Pancreas (tissue), 10 donors: Measurements from ENCODE around the gene OR2T10. TPM values are rescaled to one million over a fixed set of nuclear protein-coding genes. Genes with fewer than 3 reads are reported as not detected.
"Not testable (repeated sequence)": the region's sequence is repeated elsewhere in the genome, so short reads cannot be mapped to it uniquely, and the experiment has no call there.

Source experiments
- ATAC-seq, 4 donors: fragments of 200-7000 bp; cut with Tn5 transposase; one replicate each; pipeline versions ENCODE4 v1.8.0 to v1.9.1; 2020; ENCODE audit warnings: mild to moderate bottlenecking in 4 of 4, moderate library complexity in 4 of 4
- DNase-seq, 6 donors: peaks; one replicate each; pipeline ENCODE4 v3.0.0-alpha.2; 2020
- FAIRE-seq: peaks from 2 replicates; lab custom pipeline; 2012; peaks lifted over from hg19 to GRCh38; lab: Jason Lieb, UNC
- H3K27ac ChIP-seq, 4 donors: fragments of 200-600 bp; sonication (generic); 1 replicate in 3 of 4; 2 replicates in 1 of 4; pipeline versions ENCODE4 v1.5.0 to v1.8.0; 2020
- H3K27me3 ChIP-seq, 4 donors: fragments of 200-600 bp; one replicate each; pipeline ENCODE4 v1.8.0; 2021
- H3K36me3 ChIP-seq, 3 donors: fragments of 200-600 bp; sonication (generic) in 1 of 3; one replicate each; pipeline versions ENCODE4 v1.5.0 to v1.8.0; 2020 to 2021
- H3K4me1 ChIP-seq, 3 donors: fragments of 200-600 bp; one replicate each; pipeline ENCODE4 v1.8.0; 2021
- H3K4me3 ChIP-seq, 4 donors: fragments of 200-600 bp; sonication (generic) in 2 of 4; one replicate each; pipeline versions ENCODE4 v1.5.0 to v1.8.0; 2020 to 2021
- H3K9me3 ChIP-seq, 4 donors: fragments of 200-600 bp; one replicate each; pipeline ENCODE4 v1.8.0; 2021
- CTCF ChIP-seq, 4 donors: fragments of 200-600 bp; sonication (generic) in 3 of 4; IDR thresholded peaks; one replicate each; pipeline versions ENCODE4 v1.5.0 to v1.8.0; 2021; ENCODE audit warnings: antibody characterized with exemption in 4 of 4
- WGBS, 2 donors: extraction: QIAGEN DNeasy Blood & Tissue Kit; methylation state at CpG; one replicate each; pipeline ENCODE4 v1.1.7; 2013; 5-methylcytosine and 5-hydroxymethylcytosine counted together
- intact Hi-C, 3 donors: fragments of 100-400 bp; cut with DNase I; formaldehyde crosslinking; loops; one replicate each; pipeline versions ENCODE4 v1.11.1 to v1.14.2; 2022
- polyA plus RNA-seq, 2 donors: library from polyadenylated mRNA; stranded (reverse); fragments of 200-250 nt; gene quantifications; one replicate each; pipeline ENCODE4 v1.2.3, GENCODE V29; 2013
- total RNA-seq, 6 donors: library from RNA; stranded (reverse); fragmentation: NEBNext Ultra II Directional in 4 of 6; extraction: Animal tissue kit (Norgen Biotek cat#: 25700) in 4 of 6; gene quantifications; one replicate each; pipeline versions ENCODE4 v1.2.1 to v1.2.4, GENCODE V29; 2021 to 2023
- donor health status: healthy with polysubstance abuse.
- donor health status: DM: no; HTN: no; CAD: no; lungs with moderate emphysema.
- donor health status: DM: no; HTN: no; CAD: no.
- donor health status: control.
- donor health status: control.
- donor health status: Bipolar disorder and iron deficiency.
- donor health status: DM: yes; HTN: yes; CAD: no.
- donor health status: DM: no; HTN: no; CAD: no.
- donor health status: DM: no; HTN: no; CAD: no.
- donor health status: DM: yes; HTN: yes; CAD: no.

Gene OR2T10
- total and polyA plus RNA-seq, 8 donors, result 0.12 to 0.23 (median 0.23) TPM; not detected in 5

- Histone ChIP-seq H3K9me3 (no peaks in the 10 kb centered on the region), H3K27ac (no peak overlapping the region), H3K27me3 (no peaks in the 10 kb centered on the region), H3K4me3 (no peak overlapping the region), H3K36me3 (no peaks in the 10 kb centered on the region), H3K4me1 (no peaks in the 10 kb centered on the region)
- WGBS, 2 donors, result 53 to 62% methylated on average over 9 of the region's 9 CpGs
- intact Hi-C loops, result no loop called here
- DNase-seq (no peak), ATAC-seq (no peak), FAIRE-seq (no peak)
- no peak for TF ChIP-seq CTCF (IDR thresholded peaks at IDR 0.05)
Measured at GRCh38 chr1:248576260-248576980, 21.1 kb downstream of the OR2T10 start.

GRCh38 chr1:248574657-248575056 lies 22.8 kb downstream of the OR2T10 start, which contains the start of gene OR2T34:
Gene OR2T34 (minus strand): TSS chr1:248574757. CDS start chr1:248574757, 0 bp downstream.
- WGBS, 2 donors, result 53 to 71% methylated on average over 2 to 3 of the region's 3 CpGs
- intact Hi-C loops, H3K36me3 ChIP-seq, DNase-seq, H3K27ac ChIP-seq, H3K4me1 ChIP-seq, H3K4me3 ChIP-seq, FAIRE-seq, H3K27me3 ChIP-seq, H3K9me3 ChIP-seq, ATAC-seq: not testable (repeated sequence)

- ATAC-seq, FAIRE-seq: not testable (repeated sequence)
Measured at GRCh38 chr1:248573856-248574255, 23.6 kb downstream of the OR2T10 start.

GRCh38 chr1:248572049-248572448 lies 25.5 kb downstream of the OR2T10 start:
- H3K27ac ChIP-seq, H3K27me3 ChIP-seq, H3K36me3 ChIP-seq, DNase-seq, FAIRE-seq, H3K4me1 ChIP-seq, H3K9me3 ChIP-seq, intact Hi-C loops, ATAC-seq, H3K4me3 ChIP-seq: not testable (repeated sequence)
- WGBS, 2 donors, result no CpG with 5 or more reads among the region's 1 CpG

More at GRCh38 chr1:248573856-248574255, 23.6 kb downstream of the OR2T10 start:
- H3K27ac ChIP-seq, H3K27me3 ChIP-seq, DNase-seq, H3K9me3 ChIP-seq, H3K36me3 ChIP-seq, H3K4me3 ChIP-seq, H3K4me1 ChIP-seq, intact Hi-C loops: not testable (repeated sequence)
- WGBS, 2 donors, result 51 to 57% methylated on average over 2 to 5 of the region's 8 CpGs

GRCh38 chr1:248570811-248571210 lies 26.7 kb downstream of the OR2T10 start:
- H3K36me3 ChIP-seq, H3K9me3 ChIP-seq, DNase-seq, ATAC-seq, H3K27me3 ChIP-seq, FAIRE-seq, H3K27ac ChIP-seq, intact Hi-C loops, H3K4me3 ChIP-seq, H3K4me1 ChIP-seq: not testable (repeated sequence)
- WGBS, 2 donors, result 69 to 80% methylated on average over 3 of the region's 3 CpGs

- 6 to 19% methylated on average over 2 of the region's 2 CpGs for WGBS, 2 donors
- H3K36me3 ChIP-seq, H3K9me3 ChIP-seq, H3K27me3 ChIP-seq, H3K4me1 ChIP-seq, H3K4me3 ChIP-seq, intact Hi-C loops, H3K27ac ChIP-seq, DNase-seq, FAIRE-seq: not testable (repeated sequence)
- peak in 1 of 4 donors; percentile 18 for ATAC-seq
Measured at GRCh38 chr1:248569049-248569448, 28.5 kb downstream of the OR2T10 start.

- WGBS, 2 donors, result 39 to 64% methylated on average over 11 of the region's 11 CpGs
- H3K9me3 ChIP-seq, FAIRE-seq, intact Hi-C loops, H3K27ac ChIP-seq, DNase-seq, H3K4me3 ChIP-seq, H3K27me3 ChIP-seq, ATAC-seq, H3K4me1 ChIP-seq, H3K36me3 ChIP-seq: not testable (repeated sequence)
Measured at GRCh38 chr1:248565530-248566373, 31.7 kb downstream of the OR2T10 start.

GRCh38 chr1:248562672-248563071 lies 34.8 kb downstream of the OR2T10 start, which contains the start of gene OR2T29:
Gene OR2T29 (minus strand): TSS chr1:248562772. CDS start chr1:248559491, 3,281 bp downstream.
- FAIRE-seq, intact Hi-C loops, H3K27ac ChIP-seq, DNase-seq, H3K36me3 ChIP-seq, ATAC-seq, H3K4me3 ChIP-seq, H3K27me3 ChIP-seq, H3K9me3 ChIP-seq, H3K4me1 ChIP-seq: not testable (repeated sequence)
- 59 to 62% methylated on average over 3 of the region's 3 CpGs for WGBS, 2 donors

GRCh38 chr1:248551027-248551426 lies 46.5 kb downstream of the OR2T10 start:
- H3K27me3 ChIP-seq, ATAC-seq, H3K27ac ChIP-seq, FAIRE-seq, intact Hi-C loops, H3K36me3 ChIP-seq, H3K4me3 ChIP-seq, H3K4me1 ChIP-seq, H3K9me3 ChIP-seq, DNase-seq: not testable (repeated sequence)
- WGBS, 2 donors, result no CpG with 5 or more reads among the region's 6 CpGs

GRCh38 chr1:248547383-248547782 lies 50.1 kb downstream of the OR2T10 start:
- H3K9me3 ChIP-seq, intact Hi-C loops, H3K27ac ChIP-seq, DNase-seq, H3K4me1 ChIP-seq, H3K4me3 ChIP-seq, FAIRE-seq, ATAC-seq, H3K27me3 ChIP-seq, H3K36me3 ChIP-seq: not testable (repeated sequence)
- WGBS, 2 donors, result no CpG with 5 or more reads among the region's 2 CpGs
